WI38 (cell line): ENCODE data around the gene SPTBN5.

Source experiments
- H3K4me3 ChIP-seq: 2 replicates; pipeline ENCODE4 v1.5.1; 2011; ENCODE audit warnings: low read depth, mild to moderate bottlenecking, control low read depth, low read length
- TF ChIP-seq, protein P1 (sequence below): IDR thresholded peaks from 2 replicates; pipeline ENCODE4 v1.5.1; 2012; ENCODE audit warnings: low read depth, mild to moderate bottlenecking, control low read depth, low read length

SPTBN5 gene

DNA sequence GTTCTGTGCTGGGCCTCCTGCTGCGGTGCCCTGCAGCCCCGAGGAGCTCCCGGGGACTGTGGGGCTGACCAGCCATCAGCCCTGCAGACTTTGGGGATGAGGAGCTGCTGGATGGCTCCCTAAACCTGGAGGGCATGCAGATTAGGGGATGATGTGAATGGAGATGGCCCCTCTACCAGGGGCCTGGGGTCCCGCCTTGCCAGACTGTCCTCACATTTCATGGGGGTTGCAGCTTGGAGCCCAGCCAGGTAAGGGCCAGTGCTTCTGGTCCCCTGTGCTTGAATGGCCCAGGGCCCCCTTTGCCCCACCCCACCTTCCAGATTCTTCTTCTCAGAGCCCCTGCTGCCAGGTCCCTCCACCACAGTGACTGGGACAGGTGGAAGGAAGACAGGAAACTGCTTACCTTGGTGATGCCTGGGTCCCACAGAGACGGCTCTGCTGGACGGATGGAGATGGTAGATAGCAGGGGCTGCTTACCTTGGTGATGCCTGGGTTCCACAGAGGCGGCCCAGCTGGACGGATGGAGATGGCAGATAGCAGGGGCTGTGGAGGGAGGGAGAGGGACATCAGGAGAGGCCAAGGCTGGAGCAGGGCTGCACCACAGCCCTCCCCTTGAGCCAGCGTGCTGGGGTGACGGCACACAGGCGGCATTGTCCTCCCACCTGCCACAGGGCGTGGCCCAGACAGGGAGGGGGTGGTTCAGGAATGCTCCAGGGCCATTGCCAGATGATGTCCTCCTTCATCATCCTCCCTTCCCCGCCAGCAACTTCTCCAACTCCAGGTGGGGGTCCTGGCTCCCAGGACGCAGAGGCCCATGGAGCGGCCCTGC, at the start of gene SPTBN5:
TSS of gene SPTBN5 (minus strand) at position 632 of the 829 bp plus-strand sequence. CDS start at position 76, 556 bp downstream.
- no peak within 1 kb of the TSS for H3K4me3 ChIP-seq
- TF ChIP-seq, protein P1, sequence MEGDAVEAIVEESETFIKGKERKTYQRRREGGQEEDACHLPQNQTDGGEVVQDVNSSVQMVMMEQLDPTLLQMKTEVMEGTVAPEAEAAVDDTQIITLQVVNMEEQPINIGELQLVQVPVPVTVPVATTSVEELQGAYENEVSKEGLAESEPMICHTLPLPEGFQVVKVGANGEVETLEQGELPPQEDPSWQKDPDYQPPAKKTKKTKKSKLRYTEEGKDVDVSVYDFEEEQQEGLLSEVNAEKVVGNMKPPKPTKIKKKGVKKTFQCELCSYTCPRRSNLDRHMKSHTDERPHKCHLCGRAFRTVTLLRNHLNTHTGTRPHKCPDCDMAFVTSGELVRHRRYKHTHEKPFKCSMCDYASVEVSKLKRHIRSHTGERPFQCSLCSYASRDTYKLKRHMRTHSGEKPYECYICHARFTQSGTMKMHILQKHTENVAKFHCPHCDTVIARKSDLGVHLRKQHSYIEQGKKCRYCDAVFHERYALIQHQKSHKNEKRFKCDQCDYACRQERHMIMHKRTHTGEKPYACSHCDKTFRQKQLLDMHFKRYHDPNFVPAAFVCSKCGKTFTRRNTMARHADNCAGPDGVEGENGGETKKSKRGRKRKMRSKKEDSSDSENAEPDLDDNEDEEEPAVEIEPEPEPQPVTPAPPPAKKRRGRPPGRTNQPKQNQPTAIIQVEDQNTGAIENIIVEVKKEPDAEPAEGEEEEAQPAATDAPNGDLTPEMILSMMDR: no peak

DNA sequence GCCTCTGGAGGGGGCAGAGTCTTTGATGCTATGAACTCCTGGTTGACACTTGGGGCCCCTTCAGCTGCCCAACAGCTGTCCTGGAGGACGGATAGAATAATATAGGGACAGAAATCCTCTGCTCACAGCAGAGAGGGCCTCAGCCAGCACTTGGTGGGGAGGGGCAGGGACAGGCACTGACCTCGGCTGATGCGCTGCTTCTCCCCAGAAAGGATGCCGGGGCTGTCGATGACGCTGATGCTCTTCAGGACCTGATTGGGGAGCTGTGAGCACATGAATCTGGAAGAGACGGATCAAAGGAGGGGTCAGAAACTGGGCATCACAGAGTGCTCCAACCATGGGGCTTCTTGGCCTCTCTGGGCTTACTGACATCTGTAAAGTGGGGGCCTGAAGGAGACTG, 49.0 kb upstream of the SPTBN5 start:
- H3K4me3 ChIP-seq: no peak overlapping the region
- TF ChIP-seq, protein P1: no peak

DNA sequence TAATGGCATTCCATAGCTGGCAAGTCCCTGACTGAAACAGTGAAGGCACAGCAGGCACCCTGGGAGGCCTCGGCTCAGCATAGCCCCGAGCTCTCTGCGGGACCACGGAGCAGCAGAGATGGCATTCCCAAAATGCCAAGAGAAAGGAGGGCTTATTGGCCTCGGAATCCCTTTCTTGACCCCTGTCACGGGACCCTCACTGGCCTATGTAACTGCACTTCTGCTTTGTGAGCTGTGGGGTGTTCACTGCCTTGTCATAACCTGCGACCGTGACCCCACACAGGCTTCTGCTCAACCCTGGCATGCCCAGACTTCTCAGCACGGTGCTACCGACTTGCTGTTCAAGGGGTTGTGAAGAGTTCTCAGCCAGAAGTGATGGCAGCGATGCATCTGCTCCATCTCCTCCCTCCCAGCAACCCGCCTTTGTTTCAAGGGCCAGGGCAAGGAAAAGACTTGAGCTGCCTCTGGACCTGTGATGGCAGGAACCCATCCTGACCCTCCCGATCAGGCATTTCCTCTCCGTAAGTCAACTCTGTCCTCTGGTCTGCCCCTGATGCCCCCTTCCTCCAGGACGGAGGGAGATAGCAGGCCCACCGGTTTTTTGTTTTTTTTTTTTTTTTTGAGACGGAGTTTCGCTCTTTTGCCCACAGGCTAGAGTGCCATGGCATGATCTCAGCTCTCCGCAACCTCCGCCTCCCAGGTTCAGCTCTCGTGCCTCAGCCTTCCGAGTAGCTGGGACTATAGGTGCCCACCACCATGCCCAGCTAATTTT, 48.0 kb upstream of the SPTBN5 start:
- no peak overlapping the region for H3K4me3 ChIP-seq
- TF ChIP-seq, protein P1: no peak

DNA sequence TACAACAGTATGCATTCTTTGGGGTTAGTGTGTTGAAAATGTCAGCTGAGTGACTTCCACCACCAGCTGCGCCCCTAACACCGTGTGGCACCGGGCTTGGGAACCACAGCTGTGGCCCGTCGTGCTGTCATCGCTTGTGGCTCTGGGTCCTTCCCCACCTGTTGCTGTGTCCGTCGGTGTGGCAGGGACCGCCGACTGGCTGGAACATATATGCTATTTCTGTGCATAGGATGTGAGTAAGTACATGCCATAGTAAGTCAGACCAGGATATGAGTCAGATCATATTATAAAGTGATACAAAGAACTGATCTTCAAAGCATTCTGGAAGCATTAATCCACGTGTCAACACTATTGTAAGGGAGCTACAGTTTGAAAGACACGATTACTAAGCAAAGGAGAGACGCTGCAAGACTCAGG, 46.6 kb upstream of the SPTBN5 start:
- H3K4me3 ChIP-seq: no peak overlapping the region
- TF ChIP-seq, protein P1: no peak

DNA sequence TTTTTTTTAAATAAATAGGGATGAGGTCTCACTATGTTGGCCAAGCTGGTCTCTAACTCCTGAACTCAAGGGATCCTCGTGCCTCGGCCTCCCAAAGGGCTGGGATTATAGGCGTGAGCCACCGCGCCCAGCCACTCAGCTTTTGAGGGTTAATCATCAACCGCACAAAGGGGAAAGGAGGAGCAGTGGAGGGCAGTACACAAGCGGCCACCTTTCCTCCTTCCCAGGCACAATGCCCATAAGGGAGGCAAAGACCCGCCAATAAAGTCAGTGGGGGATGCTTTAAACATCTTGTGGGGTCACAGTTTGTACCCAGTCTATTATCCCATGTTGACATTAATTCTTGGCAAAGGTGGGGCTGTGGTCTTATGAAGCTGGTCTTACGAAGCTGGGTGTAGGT, 46.1 kb upstream of the SPTBN5 start:
- TF ChIP-seq, protein P1: no peak
- H3K4me3 ChIP-seq: no peak overlapping the region

DNA sequence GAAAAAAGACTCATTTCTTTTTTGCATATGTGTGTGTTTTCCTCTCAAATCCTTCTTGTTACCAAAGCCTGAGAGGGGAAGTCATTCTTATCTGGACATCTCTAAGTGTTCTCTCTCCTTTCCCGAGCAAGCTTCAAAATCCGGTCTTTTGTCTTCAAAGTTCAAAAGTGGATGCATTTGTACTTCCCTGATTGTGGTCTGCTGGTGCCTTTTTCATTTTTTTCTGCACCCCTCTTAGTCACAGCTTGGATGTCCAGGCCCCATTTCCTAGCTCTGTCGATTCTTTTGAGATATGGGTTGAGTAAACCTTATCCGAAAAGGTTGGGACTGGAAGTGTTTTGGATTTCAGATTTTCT, 43.7 kb upstream of the SPTBN5 start:
- no peak overlapping the region for H3K4me3 ChIP-seq
- TF ChIP-seq, protein P1: no peak
